GM21825 (cell line): ENCODE data around the gene PSMD5.
A peak's percentile ranks its signal among the peaks of the same experiment; 100 is the strongest.

ENCODE experiments used
- ATAC-seq: cut with Tn5 transposase; IDR thresholded peaks from one replicate; pipeline ENCODE4 v1.9.1; 2021; ENCODE audit warnings: mild to moderate bottlenecking, moderate library complexity; ENCODE audit not compliant: unreplicated experiment

Gene PSMD5

DNA sequence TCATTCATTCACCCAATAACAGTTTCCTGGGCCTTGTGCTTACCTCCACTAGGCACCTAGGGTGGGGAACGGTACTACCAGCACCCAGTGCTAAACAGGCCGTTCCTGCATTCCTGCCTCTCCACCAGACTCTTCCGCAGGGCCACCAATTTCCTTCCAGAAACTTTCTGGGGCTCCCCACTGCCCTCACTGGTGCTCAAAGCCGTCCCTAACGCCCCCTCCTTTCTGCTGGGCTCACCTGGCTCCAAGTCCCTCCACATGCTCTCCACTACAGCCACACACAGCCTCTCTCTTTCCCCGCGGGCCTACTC, 32.9 kb upstream of the PSMD5 start:
- ATAC-seq: no peak

DNA sequence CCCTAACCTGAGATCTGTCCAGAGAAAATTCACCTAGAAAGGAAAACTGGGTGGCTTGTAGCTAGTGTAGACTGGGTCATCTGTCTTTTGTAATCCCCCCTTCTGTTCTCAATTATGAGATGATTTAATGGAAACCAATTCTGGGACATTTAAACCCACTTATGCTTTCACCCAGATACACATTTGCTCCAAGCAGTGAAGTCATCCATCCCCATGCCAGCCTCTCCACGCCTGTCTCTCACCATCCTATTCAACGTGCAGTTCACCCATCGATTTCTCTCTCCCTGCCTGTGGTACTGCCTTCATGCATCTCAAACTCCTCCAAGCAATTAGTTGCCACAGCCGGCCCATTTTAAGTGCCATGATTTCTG, 32.5 kb upstream of the PSMD5 start:
- no peak for ATAC-seq

DNA sequence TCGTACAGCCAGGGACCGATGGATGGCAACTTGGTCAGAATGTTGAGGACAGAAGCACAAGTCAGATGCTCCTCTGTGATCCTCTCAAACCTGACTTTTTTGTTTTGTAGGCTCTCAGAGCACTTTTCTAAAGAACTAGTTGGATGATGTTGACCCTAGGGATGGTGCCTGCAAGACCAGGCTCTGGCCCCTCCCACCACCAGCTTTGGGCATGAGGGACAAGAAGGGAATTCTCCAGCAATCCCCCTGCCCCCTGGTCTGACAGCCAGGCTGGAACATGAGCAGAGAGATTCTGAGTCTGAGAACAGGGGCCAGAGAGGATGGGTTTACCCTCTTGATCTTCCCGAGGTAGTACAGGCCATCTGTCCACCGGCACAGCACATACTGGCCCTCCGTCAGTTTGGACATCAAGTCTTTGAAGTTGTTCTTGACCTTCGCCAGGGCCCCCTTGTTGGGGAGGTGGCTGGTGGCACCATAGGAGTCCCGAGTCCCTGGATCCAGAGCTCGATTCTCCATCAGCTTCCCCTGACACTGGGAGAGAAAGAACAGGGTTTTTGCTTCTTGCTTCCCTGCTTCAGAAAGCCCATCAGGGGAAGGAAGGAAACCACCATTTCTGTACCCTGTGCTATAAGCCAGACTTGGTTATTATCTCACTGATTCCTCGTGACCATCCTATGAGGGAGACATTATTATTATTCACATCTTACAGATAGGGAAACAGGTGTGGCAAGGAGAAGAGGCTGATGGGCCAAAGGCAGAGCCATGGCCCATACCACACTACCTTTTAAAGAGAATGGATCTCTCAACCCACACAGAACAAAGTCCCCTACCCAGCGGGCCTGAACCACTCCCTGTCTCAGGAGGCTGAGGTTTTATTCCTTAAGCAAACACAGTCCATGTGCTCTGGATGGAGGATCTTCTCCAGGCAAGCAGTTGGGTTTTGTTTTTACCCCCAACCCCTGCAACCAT, 31.8 kb upstream of the PSMD5 start:
- no peak for ATAC-seq

DNA sequence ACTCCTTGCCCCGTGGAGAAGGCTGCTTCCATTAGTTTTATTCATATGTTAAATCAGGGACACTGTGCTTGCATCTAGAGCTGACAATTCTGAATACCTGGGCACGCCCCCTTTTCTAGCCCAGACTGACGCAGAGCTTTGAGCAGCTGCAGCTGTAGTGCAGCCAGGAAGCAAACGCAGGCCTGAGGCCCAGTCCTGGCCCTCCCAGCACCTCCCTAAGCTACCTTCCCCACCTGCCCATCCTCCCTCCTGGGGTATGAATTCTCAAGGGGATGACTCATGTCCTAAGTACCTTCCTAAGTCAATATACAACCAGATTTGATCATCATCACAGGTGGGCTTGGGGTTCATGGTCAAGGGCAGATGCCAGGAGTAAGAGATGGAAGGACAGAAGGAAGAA, 30.8 kb upstream of the PSMD5 start:
- ATAC-seq: no peak

DNA sequence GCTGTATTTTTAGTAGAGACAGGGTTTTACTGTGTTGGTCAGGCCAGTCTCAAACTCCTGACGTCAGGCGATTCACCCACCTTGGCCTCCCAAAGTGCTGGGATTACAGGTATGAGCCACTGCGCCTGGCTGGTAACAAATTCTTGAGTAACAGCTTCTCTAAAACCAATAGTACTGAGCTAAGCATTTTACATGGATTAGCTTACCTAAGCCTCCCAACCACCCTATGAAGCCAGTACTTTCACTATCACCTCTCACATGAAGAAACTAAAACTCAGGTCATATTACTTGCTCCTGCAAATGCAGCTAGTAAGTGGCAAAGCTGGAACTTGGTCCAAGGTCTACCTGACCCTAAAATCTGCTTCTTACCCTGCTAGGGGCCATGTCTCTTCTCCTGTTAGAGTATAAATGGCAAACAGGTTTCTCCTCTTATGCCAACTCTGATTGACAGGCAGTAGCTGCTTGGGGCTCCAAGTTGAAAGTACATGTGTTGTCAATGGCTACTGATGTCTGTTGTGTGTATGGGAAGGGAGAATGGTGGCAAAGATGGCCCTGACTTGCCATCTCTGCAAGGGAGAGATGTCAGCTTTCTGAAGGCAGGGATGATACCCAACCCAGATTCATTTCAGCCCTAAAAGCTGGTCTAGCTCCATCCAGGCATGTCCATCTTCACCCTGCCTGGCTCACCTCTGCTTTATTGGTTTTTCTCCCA, 30.2 kb upstream of the PSMD5 start:
- ATAC-seq: no peak

DNA sequence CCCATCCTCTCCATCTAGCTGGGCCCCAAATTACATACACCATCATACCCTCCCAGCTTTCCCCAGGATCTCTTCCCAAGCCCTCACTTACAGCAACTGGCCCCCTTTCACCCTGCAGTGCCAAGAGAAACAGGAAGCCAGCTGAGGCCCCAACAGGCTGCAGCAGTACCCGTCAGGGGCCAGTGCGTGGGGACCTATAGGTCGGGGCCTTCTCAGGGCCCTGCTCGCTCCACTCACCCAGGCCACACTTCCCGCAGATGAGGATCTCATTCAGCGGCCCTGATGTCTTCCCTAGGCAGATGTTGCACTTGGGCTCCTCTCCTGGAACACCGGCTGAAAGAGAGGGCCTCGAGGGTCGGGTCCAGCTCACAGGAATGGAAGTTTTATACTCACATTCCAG, 27.5 kb upstream of the PSMD5 start:
- no peak for ATAC-seq

DNA sequence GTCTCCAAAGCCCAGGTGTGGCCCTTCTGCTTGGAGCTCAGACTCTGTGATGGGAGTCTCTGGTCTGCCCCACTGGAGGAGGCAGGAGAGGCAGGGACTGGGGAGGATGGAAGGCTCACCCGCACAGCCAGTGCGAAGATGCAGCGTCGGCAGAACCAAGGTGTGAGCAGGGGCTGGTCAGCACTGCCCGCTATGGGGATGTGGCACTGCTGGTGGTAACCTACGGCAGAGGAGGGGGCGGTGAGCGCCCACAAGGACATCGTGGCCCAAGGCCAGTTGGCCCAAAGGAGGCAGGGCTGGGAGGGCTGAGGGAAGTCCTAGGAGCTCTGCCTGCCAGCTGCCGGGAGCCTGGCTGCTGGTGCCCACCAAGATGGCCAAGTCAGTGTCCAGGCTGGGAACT, 27.0 kb upstream of the PSMD5 start:
- no peak for ATAC-seq

DNA sequence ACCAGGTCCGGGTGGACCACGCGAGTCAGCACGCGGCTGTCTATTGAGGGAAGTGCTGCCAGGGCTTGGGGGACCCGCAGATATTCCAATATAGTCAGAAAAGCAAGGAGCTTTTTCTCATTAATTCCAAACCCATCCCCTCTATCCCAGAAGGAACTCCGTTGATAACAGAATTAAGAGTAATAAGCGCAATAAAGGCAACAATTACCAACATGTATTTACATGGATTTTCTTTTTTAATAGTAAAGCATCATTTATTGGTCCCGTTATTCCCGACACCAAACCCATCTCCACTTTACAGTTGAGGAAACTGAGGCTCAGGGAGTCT, 26.6 kb upstream of the PSMD5 start:
- ATAC-seq: no peak

DNA sequence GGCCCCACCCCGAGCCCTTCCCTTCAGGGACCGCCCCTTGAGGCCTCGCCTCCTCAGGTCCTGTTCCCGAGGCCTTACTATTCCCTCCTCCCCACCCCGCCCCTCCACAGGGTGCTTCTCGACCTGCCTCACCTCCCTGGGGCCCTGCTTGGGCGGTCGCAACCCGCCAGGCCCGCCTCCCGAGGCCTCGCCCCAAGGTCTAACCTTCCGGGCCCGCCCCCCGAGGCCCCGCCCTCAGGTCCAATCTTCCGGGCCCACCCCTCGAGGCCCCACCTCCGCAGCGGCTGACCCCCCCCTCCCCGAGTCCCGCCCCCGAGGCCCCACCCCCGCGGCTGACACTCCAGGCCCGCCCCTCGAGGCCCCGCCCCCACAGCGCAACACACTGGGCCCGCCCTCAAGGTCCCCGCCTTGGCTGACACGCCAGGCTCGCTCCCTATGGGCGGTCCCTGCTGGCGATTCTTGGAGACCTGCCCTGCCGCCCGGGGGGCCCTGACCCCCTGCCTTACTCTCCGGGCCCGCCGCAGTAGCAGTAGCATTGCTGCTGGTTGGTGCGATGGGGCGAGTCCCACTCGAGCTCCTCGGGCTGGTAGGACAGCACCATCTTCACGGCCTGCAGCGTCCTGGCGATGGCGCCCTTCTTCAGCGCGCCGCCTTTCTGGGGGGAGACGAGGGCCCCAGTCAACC, 26.1 kb upstream of the PSMD5 start:
- ATAC-seq: peak; percentile 88

DNA sequence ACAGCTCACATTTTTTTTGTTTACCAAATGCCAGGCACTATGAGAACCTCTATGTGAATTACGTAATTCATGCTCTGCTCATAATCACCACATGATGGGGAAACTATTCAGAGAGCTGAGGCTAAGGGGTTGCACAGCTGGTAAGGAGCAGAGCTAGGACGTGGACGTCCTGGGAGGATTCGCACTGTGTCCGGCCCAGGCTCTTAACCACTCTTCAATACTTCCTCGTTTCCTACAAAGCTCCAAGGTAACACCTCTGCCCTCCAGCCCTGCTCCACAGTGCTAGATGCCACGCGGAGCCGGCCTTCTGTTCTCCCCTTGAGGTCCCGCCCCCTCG, 25.6 kb upstream of the PSMD5 start:
- no peak for ATAC-seq

DNA sequence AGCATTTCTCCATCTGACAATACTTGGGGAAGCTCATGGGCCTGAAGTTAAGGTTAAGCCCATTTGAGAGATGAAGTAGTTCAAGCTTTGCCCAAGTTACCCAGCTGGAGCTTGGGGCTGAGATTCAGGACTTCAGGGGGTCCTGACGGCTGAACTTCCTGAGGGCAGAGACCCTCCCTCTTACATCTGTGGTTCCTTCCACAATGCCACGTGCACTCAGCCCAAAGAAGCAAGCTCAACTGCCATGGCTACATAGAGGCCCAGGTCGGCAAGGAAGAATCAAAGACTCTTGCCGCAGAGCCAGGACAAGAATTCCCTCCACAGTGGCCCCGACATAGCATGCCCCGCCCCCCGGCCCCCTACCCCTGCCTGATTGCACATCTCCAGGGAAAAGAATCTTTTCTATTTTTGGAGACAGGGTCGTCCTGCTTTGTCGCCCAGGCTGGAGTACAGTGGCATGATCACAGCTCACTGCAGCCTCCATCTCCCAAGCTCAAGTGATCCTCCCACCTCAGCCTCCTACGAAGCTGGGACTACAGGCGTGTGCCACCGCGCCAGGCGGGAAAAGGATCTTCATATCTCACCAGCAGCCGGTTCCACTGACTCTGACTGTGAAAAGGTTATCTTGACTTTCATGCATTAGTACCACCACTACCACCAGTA, 25.1 kb upstream of the PSMD5 start:
- ATAC-seq: no peak

DNA sequence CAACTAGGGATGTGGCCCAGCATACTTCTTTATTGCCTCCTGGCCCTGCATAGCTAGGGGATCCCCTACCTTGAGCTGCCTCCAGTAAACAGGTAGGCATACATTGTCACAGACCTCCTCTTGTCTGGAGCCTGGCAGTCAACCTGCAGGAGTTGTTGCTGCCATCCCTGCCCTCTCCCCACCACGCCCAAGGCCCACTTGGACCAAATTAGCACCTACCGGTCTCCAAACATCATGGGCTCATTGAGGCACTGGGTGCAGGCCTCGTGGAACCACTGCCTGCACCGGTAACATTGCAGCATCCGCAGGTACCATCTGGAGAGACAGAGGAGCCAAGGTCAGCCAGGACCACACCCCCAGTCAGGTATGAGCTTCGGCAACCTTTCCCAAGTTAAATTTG, 23.9 kb upstream of the PSMD5 start:
- no peak for ATAC-seq

DNA sequence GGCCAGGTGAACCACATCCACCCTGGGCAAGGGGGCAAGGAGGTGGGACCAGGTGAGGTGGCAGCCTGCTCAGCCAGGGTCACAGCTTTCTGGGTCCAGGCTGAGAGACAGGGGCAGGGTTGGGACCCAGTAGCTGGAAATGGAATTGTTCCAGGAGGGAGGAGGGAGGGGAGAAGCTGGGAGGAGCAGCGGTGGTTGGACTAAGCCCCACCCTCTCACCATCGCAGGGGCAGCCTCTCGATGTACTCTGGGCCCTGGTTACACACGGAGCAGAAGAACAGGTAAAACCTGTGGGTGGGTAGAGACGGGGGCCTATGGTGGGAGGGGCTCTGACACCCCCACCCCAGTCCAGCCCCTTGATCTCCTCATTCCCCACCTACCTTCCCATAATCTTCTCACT, 23.1 kb upstream of the PSMD5 start:
- ATAC-seq: no peak

DNA sequence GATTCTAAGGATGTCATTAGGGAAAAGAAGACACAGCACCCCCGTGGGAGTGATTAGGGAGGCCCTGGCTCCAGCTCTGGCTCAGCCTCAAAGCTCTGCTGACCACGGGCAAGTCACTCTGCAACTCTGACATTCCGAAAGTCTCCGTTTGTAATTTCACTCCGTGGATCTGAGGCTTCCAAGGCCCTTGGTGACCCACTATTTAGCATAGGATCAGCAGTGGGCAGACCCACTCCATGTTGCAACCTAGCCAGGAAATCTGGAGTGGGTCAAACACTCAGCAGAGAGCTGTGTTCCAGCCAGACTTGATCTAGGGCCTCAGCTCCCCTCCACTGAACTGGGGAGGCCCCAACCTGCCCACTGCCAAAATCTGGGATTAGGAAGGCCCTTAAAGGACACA, 22.5 kb upstream of the PSMD5 start:
- ATAC-seq: no peak

DNA sequence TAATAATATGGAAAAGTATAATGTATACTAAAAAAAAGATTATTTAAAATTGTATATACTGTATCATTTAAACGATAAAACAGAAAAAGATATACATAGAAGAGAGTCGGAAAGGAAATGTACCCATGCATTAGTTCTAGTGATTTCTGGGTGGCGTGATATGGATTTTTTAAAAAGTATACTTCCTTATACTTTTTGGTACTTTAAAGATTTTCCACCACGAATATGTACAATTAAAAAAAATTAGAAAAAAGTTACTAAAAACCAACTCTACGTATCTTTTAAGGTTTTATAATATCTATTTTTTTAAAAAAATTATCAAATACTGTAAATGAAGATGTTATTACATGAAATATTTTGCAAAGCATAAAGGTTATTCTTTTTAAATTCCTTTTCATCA, 22.0 kb upstream of the PSMD5 start:
- ATAC-seq: no peak

DNA sequence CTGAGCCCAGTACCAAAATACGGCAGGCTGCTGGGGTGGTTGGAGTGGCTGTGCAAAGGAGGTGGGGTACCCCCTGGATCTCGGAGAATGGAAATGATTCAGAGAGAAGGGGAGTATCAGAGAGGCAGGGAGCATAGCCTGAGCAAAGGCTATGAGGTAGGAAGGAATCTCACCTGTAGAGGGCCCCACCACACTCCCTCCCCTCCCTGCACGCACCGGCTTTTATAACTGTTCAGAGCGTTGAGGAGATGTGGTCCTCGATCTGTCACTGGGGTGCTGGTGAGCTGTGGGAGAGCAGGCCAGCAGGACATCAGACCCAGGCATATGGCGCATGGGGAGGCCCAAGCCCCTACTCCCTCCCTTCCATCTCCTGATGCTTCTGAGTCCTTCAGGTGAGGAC, 21.1 kb upstream of the PSMD5 start:
- no peak for ATAC-seq

DNA sequence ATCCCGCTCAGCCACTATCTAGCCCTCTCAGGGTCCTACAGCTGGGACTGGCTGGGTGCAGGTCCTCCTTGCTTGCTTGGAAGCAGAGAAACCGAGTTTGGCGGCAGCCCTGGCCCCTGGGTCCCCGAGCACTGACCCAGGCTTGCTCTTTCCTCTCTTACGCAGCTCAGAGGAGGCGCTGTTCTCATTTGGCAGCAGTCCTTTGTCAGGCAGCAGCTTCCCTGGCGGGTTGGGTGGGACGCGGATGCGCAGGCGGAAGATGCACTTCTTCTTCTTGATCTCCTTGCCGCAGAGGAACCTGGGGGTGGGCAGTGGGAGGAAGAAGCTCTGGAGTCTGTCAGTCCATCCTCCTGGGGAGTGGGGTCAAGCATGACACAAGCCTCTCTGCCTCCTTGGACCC, 19.7 kb upstream of the PSMD5 start:
- no peak for ATAC-seq

DNA sequence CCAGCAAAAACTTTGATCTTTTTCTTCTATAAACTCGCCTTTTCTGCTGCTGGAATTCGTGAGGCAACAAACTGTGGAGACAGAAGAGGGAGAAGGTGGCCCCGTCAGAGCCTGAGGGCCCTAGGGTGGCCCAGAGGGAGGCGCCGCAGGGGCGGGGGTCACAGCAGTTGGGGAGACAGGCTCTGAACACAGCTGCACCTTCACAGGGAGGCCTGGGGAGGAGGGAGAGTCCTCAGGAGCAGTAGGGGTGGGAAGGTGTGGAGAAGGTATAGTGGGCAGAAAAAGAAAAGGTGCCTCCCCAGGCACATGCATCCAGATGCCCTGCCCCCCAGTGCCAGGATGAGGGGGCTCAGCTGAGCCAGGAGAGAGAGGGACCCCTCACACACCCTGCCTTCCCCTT, 19.2 kb upstream of the PSMD5 start:
- ATAC-seq: no peak

DNA sequence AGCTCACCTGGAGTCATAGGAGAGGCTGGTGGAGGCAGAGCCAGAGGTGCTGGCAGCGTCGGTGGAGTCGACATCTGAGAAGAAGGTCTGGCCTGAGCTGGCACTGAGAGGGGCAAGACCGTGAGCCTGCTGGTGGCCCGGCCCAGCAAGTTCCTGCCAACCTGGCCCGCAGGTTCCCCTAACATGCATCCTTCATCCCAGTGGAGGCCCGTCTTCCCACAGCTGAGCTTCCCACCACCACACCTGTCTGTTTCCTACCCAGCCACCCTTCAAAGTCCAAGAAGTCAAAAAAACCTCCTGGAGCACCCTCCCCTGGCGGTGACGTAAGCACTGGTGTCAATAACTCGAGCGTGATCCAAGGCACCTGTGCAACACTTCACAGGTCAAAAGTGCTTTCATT, 17.4 kb upstream of the PSMD5 start:
- no peak for ATAC-seq

DNA sequence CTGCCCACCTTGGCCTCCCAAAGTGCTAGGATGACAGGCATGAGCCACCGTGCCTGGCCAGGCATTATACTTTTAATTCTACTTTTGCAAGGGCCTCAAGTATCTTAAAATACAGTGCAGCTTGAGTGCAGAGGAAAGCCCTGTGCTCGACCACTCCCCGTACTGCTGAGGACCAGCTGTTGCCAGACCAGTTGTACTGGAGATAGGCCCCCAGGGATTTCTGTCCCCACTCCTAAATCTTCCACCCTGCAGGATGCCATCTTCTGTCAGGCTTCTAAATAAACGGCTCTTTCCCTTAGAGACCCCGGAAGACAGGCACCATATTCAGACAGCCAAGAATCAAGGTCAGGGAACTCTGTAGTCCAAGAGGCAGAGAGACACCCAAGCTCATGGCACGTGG, 16.6 kb upstream of the PSMD5 start:
- no peak for ATAC-seq

DNA sequence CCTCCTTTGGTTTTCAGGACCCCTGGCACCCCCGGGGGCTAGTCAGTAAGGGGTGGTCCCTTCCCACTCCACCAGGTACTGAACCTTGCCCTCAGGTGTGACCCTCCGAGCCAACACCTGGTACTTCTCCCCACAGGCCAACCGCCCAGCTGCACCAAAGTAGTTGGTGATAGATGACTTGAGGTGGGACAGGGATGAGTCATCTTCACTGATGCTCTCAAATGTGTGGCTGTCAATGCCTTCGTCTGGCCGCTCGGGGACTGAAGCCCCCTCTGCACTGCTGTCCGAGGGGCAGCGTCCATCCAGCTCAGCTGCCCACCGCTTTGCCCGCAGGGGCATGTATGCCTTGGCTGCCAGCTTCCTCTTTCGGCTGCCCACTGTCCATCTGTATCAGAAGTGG, 15.2 kb upstream of the PSMD5 start:
- no peak for ATAC-seq

DNA sequence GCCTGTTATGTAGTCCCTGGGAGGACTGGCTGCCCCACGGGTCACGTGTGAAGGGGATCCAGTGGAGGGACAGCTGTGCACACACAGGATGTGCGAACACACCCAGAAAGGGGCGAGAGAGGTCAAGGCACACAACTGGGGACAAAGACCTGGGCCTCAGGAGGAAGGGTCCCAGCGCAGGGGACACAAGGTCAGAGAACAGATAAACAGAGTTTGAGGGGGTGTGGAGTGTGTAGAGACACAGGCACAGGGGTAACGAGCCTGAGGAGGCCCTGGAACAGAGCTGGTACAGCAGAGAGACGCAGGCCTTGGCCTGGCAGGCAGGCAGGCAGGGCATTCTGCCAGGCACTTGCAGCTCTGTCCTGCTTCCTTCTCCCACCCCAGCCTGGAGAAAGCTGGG, 14.8 kb upstream of the PSMD5 start:
- no peak for ATAC-seq
